Pons (tissue), 1 donor: ENCODE measurements around the gene LNX1.
"Not testable (repeated sequence)": the region's sequence is repeated elsewhere in the genome, so short reads cannot be mapped to it uniquely, and the experiment has no call there.

Source experiments
- DNase-seq: peaks from one replicate; pipeline ENCODE4 v3.0.0-alpha.2; 2016; ENCODE audit warnings: low spot score

Gene LNX1

DNA sequence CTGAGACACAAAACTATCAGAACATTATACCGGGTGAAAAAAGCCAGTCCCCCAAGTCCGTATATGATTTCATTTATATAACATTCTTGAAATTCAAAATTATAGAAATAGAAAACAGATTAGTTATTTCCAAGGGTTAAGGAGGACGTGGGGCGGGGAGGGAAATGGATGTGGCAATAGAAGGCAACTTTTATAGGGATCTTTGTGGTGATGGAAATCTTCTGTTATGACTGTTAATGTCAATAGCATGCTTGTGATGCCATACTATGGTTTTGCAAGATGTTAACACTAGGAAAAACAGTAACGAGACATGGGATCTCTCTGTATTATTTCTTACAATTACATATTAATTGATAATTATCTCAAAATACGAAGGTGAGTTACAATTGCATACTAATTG is 96.4 kb downstream of the LNX1 start:
- no peak for DNase-seq

DNA sequence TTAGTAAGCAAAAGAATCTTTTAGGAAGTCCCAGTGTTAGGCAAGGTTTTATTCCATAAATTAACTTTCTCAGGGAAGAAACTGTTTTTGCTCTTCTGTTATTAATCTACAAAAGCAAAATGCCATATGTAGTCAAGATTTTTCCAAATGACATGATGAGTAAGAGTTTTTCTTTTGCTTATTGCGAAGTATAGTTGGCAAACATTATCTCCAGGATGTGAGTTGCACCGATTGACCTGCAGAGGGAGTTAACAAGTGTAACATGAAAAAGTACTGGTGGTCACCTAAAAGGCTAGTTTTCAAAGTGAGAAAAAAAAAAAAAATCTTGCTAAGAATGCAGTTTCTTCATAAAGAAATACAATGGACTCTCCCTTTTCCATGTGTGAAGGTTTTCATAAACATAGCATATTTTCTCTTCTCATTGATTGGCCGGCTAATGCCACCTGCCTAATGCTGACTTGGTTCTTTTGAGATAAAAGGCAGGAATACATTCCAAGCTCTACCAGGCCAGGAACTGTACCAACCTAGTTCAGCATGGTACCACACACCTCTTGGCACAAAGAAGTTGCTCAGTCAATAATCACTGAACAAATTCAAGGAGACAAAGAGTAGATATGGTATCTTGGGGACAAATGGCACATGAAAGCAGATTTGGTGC is 100.2 kb downstream of the LNX1 start:
- DNase-seq: peak; percentile 32

DNA sequence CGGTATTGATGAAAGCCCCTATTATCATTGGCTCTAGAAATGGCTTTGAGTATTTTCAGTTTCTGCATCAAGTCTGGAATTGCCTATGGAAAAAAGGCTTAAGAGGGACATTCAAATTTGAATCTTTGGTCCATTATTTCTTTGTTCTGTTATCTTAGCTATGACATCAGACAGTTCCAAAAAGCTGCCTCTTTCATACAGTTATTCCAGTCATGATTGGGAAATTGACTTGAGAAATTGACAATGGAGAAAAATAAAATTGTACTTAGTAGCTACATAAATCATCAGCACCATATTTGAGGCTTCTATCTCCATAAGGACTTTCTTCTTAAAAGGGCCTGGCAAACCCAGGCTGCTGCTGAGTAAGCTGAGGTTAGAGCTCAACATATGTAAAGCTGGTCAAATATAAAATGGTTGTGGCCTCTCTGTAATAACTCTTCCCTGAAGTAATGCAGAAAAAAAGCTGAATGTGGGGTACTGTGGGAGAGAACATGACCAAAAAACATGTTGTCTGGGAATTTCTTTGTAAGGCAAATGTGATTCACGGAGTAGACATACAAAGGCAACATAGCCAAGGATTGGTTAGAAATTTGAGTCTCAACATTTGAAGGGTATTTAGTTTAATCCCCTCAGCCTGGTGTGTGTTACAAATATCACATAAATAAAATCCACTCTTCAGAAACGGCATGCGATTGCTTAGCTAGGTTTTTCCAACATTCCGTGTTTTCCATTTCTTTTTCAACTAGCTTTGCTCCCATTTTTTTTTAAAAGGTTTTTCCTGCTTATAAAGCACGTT is 100.9 kb downstream of the LNX1 start:
- DNase-seq: no peak

DNA sequence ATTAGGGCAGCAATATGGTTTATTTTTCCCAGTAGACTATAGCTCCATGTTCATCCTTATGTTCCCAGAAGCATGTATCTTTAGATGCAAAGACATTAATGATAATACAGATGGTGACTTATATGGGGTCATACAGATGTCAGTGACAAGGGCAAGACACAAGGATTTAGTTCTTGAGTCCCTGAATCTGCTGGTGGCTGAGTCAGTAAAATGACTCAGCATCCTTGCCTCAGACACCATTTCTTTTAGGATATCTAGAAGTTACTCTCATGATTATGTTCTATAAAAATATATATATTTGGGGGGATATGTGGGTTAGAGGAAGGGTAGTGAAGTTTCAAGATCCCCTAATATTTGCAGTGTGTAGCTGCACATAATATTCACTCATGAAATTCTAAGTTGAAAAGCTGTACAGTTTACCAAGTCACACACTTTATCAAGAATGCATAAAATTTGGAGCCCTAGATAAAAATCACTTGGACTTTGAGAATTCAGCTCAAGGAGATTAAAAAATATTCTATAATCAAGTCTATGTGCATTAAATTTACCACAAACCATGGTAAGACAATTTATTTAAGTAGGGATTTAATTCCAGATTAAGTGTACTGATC is 101.9 kb downstream of the LNX1 start:
- no peak for DNase-seq

DNA sequence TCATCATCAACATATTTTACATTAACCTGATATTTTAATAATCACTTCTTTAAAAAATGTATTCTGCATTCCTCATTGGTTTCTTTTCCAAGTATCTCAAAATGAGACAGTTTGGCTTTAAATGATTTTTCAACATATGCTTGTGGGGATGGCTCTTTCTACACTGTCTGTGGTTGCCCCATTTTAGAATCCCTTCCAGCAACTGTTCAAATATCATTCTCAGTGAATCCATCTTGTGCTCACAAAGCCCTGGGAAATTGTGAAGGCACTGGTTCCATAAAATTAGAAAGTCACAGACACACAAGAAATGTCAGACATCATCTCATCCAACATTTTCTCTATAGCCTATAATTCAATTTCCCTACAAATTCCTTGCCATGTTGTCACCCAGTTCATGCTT is 103.5 kb downstream of the LNX1 start:
- DNase-seq: no peak

DNA sequence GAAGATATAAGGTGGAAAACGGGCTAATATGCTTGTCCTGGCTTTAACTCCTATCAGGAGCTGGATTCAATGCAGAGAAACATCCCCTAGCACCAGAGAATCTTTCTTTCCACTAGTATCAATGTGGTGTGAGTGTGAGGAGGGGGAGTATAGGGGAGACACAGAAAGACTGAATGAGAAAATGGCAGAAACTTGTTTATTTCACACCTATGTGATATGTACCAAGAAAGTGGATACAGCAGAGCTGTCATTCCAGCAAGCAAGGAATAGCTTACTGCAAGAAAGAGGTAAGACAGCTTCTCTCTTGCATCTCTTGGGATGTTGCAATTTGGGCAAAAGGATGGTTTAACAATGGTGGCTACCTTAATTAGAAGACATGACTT is 105.6 kb downstream of the LNX1 start:
- no peak for DNase-seq

DNA sequence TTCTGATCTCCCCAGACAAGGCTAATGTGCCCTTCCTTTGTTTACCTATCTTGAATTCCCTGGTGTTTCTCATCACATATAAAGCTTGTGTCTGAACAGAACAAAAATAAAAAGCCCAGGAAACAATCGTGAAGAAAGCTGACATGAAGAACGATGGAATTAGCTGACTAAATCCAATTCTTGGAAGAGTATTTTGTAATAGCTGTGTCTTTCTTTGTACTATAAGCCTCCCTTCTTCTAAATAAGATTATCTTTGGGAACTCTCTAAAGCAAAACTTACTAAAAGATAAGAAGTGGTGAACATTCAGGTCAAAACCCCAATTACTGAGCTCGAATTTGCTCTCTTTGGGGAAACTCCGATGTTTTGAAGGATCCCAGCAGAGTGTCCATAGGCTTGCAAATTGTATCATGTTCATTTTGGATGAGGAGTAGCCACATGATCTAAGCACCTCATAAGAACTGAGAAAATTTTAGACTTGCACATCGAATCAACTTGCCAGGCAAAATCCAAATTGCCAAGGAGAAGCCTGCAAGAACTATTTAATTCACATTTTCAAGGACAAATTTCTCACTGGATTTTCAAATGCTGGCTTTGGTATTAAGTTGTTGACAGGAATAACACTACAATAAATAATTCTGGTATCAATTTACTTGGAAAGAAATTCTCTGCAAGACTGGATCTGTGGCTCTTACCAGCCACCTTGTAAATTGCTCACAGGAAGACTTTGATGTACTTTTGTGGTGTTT is 106.2 kb downstream of the LNX1 start:
- no peak for DNase-seq

DNA sequence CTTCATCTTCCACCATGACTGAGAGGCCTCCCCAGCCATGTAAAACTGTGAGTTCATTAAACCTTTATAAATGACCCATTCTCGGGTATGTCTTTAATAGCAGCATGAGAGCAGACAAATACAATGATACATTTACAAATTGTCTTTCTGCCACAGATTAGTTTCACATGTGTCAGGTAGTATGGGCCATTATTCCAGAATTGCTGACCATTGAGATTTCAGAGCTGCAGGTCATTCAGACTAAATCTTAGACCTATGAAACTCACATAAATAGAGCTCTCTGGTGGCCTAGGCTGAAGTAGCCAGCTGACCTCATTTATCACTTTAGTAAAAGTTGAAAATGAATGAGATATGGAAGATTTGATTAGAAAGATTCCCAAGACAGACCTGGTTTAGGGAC is 108.0 kb downstream of the LNX1 start:
- no peak for DNase-seq

DNA sequence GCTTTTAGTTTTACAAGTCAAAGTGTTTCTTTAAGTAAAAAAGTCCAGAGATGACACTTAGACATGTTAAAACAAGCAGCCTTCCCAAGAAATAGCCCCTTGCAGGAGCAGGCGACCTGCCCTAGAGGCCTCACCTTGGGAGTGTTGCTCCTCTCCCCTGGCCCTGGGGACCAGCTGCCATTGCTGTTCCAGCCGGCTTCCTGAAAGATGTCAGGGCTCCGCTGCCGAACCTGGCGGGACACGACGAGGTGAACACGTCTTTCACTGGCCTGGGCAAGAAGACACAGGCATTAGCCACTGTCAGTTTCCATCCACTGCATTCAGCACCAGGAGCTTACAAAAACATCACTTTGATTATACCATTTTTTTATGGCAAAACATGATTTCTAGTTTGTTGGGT is 109.7 kb downstream of the LNX1 start:
- DNase-seq: no peak

DNA sequence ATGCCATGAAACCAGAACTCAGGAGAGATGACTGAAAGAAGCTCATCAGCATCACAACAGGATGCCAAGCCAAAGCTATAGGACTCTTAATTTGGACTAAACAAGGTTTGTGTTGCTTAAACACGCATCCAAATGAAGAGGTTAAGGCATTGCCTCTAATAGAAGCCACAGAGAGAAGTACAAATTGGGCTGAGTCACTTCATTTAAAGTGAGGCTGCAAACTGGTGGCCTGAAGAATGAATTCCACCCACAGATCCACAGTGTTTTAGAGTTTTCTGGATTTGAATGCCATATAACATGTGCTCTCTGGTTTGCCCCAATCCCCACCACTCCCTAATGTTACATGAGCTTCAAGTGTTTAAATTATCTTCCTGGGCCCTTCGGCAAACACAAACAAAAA is 110.4 kb downstream of the LNX1 start:
- DNase-seq: no peak

DNA sequence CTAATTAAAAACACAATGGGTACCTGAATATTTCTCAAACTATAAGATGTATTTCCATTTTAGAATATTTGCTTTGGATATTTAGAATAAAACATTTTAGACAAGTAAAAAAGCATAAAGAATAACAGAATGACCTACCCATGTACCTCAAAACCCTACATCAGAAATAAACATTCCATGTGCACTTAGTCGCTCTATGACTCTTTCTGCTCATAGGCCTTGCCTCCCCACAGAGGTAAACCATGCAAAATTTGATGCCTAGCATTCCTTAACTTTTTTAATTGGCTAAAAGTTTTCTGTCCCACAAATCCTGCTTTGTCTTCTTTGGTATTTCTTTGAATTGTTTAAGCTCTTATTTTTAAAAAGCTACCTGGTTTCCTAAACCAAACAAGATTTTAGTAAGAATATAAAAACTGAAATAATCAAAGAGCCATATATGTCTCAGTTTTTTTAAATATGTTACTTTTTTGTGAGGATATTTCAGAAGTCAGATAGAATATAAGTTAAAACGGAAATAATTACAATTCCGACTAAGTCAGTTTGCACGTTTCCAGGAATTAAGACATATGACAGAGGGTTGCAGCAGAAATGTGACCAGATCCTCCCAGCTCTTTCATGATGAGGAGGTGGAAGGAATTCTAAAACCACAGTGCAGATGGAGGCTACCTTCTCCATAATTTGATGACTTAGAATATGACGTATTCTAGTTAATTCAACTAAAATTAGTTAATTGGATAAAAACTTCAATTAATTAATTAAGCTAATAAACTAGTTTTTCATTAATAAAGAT is 111.4 kb downstream of the LNX1 start:
- no peak for DNase-seq

DNA sequence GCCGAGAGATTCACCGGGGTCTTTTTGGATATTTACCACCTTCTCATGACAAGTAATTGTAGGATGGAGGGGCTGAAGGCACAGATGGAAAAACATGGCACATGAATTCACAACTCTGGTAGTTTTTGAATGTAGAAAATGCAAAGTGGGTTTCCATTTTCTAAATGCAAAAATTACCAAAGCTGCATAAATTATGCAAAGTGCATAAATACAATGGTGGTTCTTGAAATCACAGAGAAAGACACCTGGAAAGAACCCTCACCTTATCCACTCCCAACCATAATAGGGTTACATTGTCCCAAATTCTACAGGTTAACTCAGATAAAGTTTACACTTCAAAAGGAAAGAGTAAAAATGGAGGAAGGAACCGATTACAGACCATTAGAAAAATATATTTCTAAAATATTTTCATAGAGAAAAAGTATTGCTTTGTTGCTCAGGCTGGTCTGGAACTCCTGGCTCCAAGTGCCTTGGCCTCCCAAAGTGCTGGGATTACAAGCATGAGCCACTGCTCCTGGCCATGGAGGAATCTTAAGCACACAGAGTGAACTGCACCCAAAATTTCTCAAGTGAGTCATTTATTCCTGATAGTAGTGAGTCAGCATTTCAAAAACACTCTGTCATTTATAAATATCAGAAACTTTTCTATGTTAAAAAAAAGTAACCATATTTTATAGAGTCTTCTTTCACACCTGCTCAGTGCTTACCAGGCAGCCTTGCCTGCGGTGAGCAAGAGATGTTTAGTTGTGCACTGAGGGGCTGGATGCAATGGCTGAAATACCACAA is 112.4 kb downstream of the LNX1 start:
- no peak for DNase-seq

DNA sequence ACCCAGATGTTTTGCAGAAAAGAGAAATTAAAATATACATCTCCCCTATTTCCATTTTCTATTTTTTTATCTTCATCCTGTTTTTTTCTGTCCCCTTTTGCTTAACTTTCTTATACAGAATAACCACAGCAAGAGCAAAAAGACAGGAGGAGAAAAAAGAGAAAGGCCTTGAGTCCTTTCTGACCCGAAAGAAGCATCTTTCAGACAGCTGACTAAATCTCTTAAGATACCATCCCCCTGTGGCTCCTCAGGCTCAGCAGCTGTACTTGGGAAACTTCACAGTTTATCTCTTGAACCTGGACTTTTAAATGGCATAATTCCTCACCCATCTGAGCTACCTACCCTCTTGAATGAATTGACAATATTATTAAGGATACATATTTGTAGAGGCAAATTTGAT is 113.7 kb downstream of the LNX1 start:
- no peak for DNase-seq

DNA sequence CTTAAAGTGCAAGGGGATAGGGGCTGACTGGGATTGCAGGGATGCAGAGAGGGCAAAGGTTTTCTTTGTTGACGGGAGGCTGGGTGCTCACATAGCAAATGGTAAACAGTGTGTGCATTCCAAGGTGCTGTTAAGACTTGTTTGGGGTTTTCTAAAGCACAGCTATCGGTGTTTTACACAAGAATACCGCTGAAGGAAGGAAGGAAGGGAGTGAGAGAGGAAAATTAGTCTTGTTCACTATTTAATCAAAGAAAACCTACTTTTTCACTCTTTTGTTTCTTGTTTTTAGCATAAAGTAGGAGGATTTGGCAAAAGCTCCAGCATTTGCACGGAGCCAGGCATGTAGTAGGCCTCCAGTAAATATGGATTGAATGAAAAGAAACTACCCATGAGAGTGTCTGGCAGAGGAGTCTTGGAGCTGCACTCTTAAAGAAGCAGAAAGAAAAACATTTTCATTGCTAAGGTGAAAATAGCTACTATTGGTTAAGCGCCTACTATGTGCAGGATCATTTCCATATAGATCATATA is 114.2 kb downstream of the LNX1 start:
- DNase-seq: no peak

DNA sequence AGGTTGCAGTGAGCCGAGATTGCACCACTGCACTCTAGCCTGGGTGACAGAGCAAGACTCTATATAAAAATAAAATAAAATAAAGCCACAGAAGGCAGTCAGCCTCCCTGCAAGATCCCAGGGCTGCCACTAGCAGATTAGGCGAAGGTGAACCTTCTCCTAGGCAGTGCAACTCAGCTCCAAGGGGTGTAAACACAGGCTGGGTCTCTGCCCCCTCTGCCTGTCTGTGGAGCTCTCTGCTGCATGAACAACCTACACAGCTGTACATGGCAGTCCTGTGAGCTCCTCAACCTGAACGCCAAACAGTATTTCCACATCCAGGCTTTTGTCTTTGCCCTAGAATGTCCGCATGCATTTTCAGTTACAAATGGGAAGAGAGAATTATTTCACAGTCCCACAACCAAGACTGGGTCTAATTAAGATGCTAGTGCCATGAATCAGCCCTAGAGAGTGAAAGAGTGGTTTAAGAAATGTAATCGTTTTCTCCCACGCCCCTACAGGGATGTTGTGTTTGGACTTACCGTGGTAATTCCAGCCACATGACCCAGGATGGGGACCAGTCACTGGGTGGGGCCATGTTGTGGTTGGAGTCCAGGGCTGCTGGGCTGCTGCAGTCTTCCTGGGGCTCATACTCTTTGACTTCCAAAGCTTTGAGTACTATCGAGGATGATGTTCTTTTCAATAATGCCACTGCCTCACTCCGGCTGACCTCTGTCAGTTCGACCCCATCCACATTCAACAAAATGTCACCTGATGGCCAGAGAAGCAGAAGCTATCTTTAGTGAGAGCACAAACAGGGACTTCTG is 114.9 kb downstream of the LNX1 start:
- DNase-seq: no peak

DNA sequence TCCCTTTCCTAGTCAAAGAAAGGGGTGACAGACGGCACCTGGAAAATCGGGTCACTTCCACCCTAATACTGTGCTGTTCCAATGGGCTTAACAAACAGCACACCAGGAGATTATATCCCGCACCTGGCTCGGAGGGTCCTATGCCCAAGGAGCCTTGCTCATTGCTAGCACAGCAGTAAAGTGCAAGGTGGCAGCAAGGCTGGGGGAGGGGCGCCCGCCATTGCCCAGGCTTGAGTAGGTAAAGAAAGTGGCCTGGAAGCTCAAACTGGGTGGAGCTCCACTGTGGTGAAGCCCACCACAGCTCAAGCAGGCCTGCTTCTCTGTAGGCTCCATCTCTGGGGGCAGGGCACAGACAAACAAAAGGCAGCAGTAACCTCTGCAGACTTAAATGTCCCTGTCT is 124.7 kb downstream of the LNX1 start:
- DNase-seq: not testable (repeated sequence)

DNA sequence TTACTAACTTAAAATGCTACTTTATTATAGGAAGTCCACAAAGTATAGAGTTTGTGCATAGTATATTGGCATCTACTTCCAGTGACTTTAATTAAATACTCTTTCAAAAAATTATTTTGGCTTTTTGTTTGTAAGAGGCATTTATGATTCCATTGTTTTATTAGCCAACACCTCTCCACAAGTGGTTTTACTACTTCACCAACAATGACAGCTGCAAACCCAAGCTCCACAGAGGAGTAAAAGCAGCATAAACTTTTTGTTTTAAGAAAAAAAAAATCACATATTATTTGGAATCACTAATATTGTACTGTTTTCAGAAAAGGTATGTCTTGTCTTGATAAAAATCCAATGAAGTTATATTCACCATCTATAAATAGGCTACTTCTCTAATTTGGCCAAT is 125.4 kb downstream of the LNX1 start:
- DNase-seq: no peak

DNA sequence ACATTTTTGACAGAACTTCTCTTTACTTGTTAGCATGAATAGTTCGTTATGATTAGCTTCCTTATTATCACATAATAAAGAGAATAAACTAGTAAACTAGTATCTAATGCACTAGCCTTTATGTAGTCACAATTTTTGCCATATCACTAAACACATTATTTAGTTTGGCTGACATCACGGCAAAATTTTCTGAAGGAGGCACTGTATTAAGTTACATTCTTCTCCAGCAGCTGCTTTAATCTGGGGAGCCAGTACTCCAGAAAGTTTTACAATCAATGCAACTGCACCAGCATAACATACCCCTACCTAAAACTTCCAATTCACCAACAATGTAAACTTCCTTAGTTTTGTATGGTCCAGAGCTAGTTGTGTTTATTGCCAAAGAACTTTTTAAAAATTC is 126.0 kb downstream of the LNX1 start:
- no peak for DNase-seq

DNA sequence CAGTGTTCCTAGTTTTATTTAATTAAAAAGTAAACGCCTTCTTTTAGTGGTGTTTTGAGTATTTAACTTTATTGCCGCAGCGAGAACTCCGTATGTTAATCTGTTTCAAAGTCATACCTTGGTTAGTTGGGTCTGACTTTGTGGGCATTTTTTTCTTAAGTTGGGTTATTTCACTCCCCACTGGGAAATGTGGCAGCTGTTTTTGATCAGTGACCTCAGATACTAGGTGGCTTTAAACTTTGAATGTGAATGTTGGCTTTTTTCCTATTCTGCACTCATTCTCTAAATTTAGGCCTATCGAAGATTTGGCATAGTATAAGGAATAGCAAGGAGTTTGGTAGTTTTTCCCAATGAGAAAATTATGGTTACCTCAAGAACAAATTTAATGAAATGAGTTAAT is 127.9 kb downstream of the LNX1 start:
- no peak for DNase-seq

DNA sequence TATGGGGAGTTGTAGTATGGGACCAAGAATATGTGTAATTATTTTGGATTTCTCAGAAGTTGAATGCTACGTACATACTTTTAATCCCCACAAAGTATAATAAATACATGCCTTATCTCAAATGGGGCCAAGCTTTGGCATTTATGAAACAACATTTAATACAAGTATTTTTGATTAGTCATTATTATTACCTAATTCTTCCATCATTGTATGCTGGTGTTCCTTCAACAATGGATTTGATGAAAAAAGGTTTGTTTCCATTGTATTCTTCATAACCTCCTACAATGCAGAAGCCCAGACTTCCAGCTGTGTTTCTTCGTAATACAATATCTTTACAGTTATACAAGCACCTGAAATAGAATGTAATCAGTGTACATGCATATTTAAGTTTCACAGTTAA is 130.0 kb downstream of the LNX1 start:
- no peak for DNase-seq
